Spleen (tissue), 7 donors: ENCODE results near the gene PPM1B.

Experiments used
- POLR2A ChIP-seq, 3 donors: fragments of 450-650 bp; IDR thresholded peaks; one replicate each; pipeline ENCODE4 v1.5.1; 2017; ENCODE audit warnings: antibody characterized with exemption in 3 of 3, mild to moderate bottlenecking in 1 of 3
- TF ChIP-seq, protein P1 (sequence below), 11 experiments: fragments of 200-600 bp in 7 of 11; fragments of 450-650 bp in 4 of 11; sonication (generic) in 4 of 11; IDR thresholded peaks in 8 of 11; conservative IDR thresholded peaks in 3 of 11; 1 replicate in 7 of 11; 2 replicates in 4 of 11; pipeline versions ENCODE4 v1.4.0 to v1.8.0; 2016 to 2021; ENCODE audit warnings: antibody characterized with exemption in 11 of 11, inconsistent platforms in 4 of 11, mild to moderate bottlenecking in 1 of 11
- donor health status: DM: no; HTN: no; CAD: no; lungs with moderate emphysema.
- donor health status: DM: no; HTN: no; CAD: no.
- donor health status: DM: no; HTN: no; CAD: no.

DNA sequence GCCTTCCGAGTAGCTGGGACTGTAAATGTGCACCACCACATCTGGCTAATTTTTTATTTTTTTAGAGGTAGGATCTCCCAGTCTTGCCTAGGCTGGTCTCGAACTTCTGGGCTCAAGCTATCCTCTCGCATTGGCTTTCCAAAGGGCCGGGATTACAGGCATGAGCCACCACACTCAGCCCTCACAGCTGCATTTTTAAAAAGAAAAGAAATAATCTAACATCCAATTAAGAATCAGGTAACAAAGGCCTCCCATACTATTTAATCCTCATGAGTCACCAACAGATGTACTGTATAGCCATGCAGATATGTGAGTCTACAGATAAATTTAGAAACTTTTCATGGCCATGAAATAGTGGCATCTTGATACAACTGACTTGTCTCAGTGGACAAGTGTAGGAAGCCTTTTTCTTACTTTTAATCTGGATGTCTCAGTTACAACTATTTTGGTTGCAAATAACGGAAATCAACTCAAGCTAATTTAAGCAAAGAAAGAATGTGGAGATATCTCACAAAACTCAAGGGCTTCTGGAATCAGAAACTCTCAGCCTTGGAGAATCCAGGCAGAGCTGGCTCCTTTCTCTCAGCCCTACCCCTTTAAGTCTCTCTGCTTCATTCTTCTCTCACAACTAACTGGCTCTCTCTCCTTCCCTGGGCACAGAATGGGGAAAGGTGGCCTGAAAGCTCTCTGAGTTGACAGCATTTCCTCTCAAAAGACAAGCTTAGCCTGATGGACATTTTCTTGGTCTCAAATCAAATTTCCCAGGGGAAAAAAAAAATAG lies 12.8 kb upstream of the PPM1B start:
- TF ChIP-seq, protein P1, sequence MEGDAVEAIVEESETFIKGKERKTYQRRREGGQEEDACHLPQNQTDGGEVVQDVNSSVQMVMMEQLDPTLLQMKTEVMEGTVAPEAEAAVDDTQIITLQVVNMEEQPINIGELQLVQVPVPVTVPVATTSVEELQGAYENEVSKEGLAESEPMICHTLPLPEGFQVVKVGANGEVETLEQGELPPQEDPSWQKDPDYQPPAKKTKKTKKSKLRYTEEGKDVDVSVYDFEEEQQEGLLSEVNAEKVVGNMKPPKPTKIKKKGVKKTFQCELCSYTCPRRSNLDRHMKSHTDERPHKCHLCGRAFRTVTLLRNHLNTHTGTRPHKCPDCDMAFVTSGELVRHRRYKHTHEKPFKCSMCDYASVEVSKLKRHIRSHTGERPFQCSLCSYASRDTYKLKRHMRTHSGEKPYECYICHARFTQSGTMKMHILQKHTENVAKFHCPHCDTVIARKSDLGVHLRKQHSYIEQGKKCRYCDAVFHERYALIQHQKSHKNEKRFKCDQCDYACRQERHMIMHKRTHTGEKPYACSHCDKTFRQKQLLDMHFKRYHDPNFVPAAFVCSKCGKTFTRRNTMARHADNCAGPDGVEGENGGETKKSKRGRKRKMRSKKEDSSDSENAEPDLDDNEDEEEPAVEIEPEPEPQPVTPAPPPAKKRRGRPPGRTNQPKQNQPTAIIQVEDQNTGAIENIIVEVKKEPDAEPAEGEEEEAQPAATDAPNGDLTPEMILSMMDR (IDR thresholded peaks at IDR 0.05 in 8 of 11, conservative IDR thresholded peaks at IDR 0.05 in 3 of 11): no peak
- no peak for TF ChIP-seq POLR2A (IDR thresholded peaks at IDR 0.05)
